ENCODE results near the gene OIT3.

The OIT3 gene

GRCh38 chr10:72981882-72982529 lies 88.5 kb downstream of the OIT3 start:
- Histone ChIP-seq H3K9me3 (ENCODE audit: control extremely low read depth in 1 of 5, control insufficient read depth in 4 of 5, insufficient read depth in 2 of 5, low read depth in 1 of 5, low read length in 4 of 5) (peaks cover 2 to 30% (median 10%) of the 10 kb centered on the region in 5 experiments), H3K4me3 (ENCODE audit: control insufficient read depth in 1 of 7, extremely low read depth in 1 of 7, insufficient read depth in 4 of 7, low read depth in 2 of 7, low read length in 6 of 7) (no peak overlapping the region), H3K36me3 (ENCODE audit: control insufficient read depth in 4 of 4, insufficient read depth in 4 of 4, low read length in 3 of 4) (no peaks in the 10 kb centered on the region), H3K4me1 (ENCODE audit: control extremely low read depth in 1 of 4, control insufficient read depth in 4 of 4, insufficient read depth in 4 of 4, low read length in 3 of 4) (no peaks in the 10 kb centered on the region), H3K27ac (ENCODE audit: insufficient read depth in 1 of 2, low read depth in 1 of 2, low read length in 2 of 2, poor library complexity in 1 of 2, severe bottlenecking in 2 of 2) (no peak overlapping the region), H3K27me3 (replicated peaks in 2 of 5; ENCODE audit: control insufficient read depth in 4 of 5, insufficient read depth in 5 of 5, low read length in 4 of 5) (no peaks in the 10 kb centered on the region)
- 100% methylated on average over 1 of the region's 2 CpGs for WGBS (ENCODE audit: insufficient coverage)
- no peak for DNase-seq
- CTCF ChIA-PET: no interaction called here
- POLR2A ChIA-PET: no interaction called here

Data from common myeloid progenitor, CD34-positive (primary cell).